Measurements from ENCODE around the gene RHBDL3. TPM values are rescaled to one million over a fixed set of nuclear protein-coding genes. Genes with fewer than 3 reads are reported as not detected.
"Not testable (repeated sequence)": the region's sequence is repeated elsewhere in the genome, so short reads cannot be mapped to it uniquely, and the experiment has no call there.

The RHBDL3 gene
- total RNA-seq, 2 donors from 2014 or later, result 0.14 TPM; not detected in 1

DNA sequence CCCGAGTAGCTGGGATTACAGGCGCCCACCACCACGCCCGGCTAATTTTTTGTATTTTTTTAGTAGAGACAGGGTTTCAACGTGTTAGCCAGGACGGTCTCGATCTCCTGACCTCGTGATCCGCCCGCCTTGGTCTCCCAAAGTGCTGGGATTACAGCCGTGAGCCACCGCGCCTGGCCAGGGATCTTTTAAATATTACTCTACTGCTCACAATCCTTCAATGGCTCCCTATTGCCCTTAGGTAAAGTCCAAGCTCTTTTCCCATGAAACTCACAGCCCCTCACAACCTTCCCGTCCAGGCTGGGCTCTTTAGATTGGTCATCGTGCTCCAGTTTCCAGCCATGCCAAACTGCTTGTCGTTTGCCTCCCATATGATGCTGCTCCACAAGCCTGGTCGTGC, 2.1 kb upstream of the RHBDL3 start:
- not testable (repeated sequence) for H3K9me3 Mint-ChIP-seq; H3K36me3 Mint-ChIP-seq; DNase-seq (ENCODE audit: low spot score in 2 of 2); H3K27ac Mint-ChIP-seq; ATAC-seq

DNA sequence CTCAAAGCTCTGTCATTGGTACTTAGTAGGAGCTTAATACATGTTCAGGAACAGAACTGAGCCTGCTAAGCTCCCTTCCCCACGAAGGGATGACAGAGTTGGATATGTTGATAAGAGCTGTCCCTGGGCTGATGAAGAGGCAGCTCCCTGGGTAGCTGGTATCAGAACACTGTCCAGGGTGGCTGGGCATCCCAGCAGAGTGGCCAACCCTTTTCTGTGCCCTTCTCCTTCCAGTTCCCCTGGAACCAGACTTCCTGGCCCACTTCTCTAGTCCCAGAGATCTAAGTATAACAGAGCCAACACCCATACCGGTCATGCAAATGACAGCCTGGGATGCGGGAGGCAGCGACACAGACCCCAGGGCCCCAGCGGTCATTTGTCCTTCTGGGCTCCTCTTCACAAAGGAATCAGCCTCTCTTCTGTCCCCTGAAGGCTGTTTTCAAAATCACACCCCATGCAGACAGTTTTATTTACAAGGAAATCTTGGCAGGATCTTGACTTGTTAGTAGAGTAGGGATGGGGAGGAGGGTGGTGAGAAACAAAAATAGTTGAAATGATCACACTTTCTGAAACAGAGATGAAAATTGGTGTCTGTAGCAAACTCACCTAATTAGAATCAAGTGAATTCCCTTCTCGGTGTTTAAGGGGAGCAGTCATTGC, 1.4 kb upstream of the RHBDL3 start:
- H3K27ac Mint-ChIP-seq, result no peak overlapping the region
- ATAC-seq (no peak), DNase-seq (ENCODE audit: low spot score in 2 of 2) (no peak)
- no peaks in the 10 kb centered on the region for H3K9me3 Mint-ChIP-seq
- H3K36me3 Mint-ChIP-seq, result no peaks in the 10 kb centered on the region

DNA sequence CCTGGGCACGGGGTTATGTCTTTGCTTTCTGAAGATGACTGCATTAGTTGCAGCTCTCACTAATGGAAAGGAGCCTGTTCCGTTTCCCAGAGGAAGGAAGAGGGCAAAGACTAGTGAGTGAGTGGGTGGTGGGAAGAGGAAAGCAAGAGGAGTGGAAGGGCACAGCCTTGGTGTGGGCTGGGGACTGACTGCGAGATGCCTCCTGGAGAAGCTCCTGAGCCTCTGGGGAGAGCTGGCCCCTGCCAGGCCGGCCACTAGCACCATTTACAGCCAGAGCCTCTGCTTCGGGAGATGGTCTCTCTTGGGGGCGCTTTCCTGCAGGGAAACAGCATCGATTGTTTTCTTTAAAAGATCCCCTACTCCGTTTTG, 825 bp upstream of the RHBDL3 start:
- Mint-ChIP-seq H3K9me3 (no peaks in the 10 kb centered on the region), H3K27ac (no peak overlapping the region), H3K36me3 (no peaks in the 10 kb centered on the region)
- ATAC-seq, result no peak
- no peak for DNase-seq (ENCODE audit: low spot score in 2 of 2)

DNA sequence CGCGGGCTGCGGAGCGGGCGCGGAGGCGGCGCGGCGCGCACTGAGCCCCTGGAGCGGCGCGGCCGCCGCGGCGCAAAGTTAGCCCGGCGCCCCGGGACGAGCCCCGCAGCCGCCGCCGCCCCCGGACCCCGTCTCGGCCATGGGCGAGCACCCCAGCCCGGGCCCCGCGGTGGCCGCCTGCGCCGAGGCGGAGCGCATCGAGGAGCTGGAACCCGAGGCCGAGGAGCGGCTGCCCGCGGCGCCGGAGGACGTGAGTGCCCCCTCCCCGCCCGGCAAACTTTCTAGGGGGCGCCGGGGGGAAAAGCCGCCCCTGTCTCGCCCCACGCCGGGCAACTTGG, 388 bp downstream of the RHBDL3 start:
- Mint-ChIP-seq H3K36me3 (no peaks in the 10 kb centered on the region), H3K27ac (no peak overlapping the region), H3K9me3 (no peaks in the 10 kb centered on the region)
- DNase-seq (ENCODE audit: low spot score in 2 of 2), result no peak
- ATAC-seq, result peak in 1 of 2 donors; percentile 19

DNA sequence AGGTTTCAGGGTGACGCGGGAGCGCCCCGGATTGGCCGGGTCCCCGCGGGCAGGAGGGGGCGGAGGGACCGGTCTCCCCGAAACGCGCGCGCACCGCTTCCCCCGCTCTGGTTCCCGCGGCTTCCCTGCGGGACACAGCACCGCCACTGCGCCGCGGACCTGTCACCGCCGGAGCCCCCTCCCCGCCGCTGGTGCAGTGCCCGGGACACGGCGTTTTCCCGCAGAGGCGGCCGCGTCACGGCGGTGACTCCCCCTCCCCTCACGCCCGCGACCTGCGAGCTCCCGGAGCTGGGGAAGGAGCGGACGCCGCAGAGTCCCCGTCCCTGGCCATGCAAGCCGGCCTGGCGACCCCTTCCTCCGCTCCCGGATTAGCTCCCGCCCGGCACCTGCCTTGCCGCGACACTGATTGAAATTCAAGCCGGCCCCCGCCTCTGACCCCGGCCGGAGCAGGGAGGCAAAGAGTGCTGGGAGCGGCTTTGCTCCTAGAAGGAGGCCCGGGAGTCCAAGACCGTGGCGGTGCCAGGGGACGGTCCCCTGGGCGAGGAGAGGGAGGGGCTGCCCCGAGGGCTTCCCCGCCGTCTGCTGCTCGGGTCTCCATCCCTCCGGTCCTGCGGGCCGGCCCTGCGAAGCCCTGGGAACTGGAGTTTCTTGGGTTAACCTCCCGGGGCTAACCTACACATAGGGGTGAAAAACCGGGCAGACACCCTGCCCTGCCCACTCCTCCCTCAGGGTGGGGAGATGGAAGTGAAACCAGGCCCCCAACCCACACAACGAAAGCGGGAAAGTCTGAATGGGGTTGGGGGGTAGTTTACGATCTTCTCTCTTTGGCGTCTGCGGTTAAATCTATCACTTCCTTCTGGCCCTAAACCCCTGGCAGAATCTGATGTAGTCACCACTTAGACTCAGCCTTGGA, 1.0 kb downstream of the RHBDL3 start:
- Mint-ChIP-seq H3K9me3 (no peaks in the 10 kb centered on the region), H3K27ac (no peak overlapping the region), H3K36me3 (no peaks in the 10 kb centered on the region)
- DNase-seq (ENCODE audit: low spot score in 2 of 2), result peak in 1 of 2 donors; percentile 25
- ATAC-seq, result peak; percentile 47 to 67

DNA sequence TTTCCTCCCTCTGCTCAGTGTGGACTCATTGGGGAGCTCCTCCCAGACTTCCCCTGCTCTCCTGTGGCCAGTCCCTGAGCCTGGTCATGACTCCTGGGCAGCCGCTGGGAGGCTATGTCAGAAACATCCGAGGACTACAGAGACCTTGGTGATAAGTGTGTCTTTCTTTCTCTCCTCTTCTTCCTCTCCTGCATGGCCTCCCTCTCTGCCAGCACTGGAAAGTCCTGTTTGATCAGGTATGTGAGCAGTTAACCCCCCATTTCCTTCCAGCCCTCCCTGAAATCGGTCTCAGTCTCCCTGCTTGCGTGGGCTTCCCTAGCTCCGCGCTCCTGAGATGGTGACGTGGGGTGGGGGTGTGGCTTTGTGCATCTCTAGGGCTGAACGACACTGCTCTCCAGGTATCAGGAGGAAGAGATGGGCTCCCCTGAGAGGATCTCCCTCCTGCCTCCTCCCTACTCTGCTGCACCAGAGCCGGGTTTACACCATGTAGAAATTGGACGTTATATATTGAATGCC, 2.1 kb downstream of the RHBDL3 start:
- Mint-ChIP-seq H3K9me3 (no peaks in the 10 kb centered on the region), H3K27ac (no peak overlapping the region), H3K36me3 (no peaks in the 10 kb centered on the region)
- peak in 1 of 2 donors; percentile 48 for ATAC-seq
- DNase-seq (ENCODE audit: low spot score in 2 of 2), result no peak

DNA sequence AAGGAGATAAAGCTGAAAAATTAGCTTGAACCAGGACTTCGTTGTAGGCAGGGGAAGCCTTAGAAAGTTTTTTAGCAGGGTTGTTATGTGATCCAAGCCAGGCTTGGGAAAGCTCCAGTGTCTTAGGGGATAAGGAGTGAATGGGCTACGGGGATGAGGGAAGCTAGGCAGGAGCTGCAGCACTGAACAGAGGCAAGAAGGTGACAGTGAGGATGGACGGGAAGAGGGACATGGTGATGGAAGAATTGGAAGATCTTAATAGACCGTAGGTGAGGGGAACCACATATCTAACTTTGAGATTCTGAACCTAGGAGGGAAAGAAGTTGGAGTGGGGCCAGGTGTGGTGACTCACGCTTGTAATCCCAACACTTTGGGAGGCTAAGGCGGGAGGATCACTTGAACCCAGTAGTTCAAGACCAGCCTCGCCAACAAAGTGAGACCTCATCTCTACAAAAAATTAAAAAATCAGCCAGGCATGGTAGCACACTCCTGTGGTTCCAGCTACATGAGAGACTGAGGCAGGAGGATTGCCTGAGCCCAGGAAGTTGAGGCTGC, 3.2 kb downstream of the RHBDL3 start:
- no peak overlapping the region for H3K27ac Mint-ChIP-seq
- H3K36me3 Mint-ChIP-seq, result no peaks in the 10 kb centered on the region
- DNase-seq (ENCODE audit: low spot score in 2 of 2) (no peak), ATAC-seq (no peak)
- no peaks in the 10 kb centered on the region for H3K9me3 Mint-ChIP-seq

DNA sequence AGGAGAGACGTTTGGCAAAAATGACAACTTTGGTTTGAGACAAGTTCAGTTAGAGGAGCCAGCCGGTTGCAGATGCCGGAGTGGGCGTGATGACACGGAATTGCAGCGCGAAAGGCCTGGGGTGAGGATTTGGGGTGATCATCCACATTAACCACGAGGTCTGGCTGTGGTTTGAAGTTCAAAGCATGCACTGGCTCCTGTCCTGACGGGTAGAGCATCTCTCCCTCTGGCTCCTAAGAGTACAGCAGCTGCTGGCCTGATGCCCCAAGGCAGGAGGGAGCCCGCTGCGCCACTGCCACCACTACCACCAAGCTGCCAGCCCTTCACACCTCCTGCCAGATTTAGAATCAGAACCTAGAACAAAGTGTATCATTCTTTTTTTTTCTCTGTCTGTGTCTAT, 3.7 kb downstream of the RHBDL3 start:
- DNase-seq (ENCODE audit: low spot score in 2 of 2) (no peak), ATAC-seq (no peak)
- Mint-ChIP-seq H3K36me3 (no peaks in the 10 kb centered on the region), H3K9me3 (no peaks in the 10 kb centered on the region), H3K27ac (no peak overlapping the region)

DNA sequence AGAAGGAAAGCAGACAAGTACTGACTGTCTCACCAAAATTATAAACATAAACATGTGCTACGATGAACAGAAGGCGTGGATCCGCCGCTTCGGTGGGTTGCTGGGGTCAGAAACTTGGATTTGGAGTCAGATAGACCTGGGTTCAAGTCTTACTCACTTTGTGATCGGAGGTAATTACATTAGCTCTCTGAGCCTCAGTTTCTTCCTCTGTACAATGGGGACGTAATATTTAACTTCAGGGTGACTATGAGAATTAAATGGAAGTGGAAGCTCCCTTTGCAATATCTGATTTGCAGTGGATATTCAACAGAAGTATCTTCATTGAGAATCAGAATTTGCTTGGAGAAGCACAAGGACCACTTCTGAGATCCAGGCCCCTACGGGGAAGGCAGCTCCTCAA, 6.2 kb downstream of the RHBDL3 start:
- ATAC-seq (no peak), DNase-seq (ENCODE audit: low spot score in 2 of 2) (no peak)
- Mint-ChIP-seq H3K9me3 (no peaks in the 10 kb centered on the region), H3K27ac (no peak overlapping the region), H3K36me3 (no peaks in the 10 kb centered on the region)

DNA sequence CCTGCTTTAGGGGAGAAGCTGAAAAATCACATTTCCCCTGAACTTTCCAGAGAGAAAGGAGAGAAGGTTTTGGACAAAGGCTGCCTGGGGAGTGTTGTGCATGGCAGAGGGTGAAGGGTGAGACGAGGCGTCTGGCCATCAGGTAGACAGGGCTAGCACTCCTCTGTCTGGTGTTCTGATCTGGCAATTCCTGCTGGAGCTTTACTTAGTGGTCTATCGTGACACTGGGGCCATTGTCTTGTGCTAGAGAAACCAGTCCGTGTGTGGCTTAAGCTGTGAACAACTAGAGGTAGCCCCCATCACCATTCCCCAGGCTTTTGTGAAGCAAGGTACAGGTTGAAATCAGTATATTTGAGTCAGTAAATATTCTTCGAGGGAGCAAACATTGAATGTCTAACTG, 8.5 kb downstream of the RHBDL3 start:
- DNase-seq (ENCODE audit: low spot score in 2 of 2), result no peak
- ATAC-seq, result no peak
- H3K27ac Mint-ChIP-seq, result no peak overlapping the region
- no peaks in the 10 kb centered on the region for H3K36me3 Mint-ChIP-seq
- H3K9me3 Mint-ChIP-seq, result no peaks in the 10 kb centered on the region

DNA sequence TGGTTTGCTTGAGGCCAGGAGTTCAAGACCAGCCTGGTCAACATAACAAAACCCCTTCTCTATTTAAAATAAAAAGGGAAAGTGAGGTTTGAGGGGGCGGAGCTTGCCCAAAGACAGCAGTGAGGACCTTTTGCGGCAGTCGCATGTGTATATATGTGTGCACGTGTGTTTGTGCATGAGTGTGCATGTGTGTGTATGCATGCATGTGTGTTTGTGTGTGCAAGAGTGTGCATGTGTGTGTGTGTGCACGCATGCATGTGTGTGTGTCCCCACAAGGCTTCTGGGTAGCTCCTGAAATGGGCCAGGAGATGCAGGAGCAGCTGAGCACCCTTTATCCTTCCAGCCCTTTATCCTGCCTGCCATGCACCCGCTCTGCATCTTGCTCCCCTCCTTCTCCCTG, 9.0 kb downstream of the RHBDL3 start:
- Mint-ChIP-seq H3K9me3 (no peaks in the 10 kb centered on the region), H3K27ac (no peak overlapping the region), H3K36me3 (no peaks in the 10 kb centered on the region)
- ATAC-seq (no peak), DNase-seq (ENCODE audit: low spot score in 2 of 2) (no peak)

DNA sequence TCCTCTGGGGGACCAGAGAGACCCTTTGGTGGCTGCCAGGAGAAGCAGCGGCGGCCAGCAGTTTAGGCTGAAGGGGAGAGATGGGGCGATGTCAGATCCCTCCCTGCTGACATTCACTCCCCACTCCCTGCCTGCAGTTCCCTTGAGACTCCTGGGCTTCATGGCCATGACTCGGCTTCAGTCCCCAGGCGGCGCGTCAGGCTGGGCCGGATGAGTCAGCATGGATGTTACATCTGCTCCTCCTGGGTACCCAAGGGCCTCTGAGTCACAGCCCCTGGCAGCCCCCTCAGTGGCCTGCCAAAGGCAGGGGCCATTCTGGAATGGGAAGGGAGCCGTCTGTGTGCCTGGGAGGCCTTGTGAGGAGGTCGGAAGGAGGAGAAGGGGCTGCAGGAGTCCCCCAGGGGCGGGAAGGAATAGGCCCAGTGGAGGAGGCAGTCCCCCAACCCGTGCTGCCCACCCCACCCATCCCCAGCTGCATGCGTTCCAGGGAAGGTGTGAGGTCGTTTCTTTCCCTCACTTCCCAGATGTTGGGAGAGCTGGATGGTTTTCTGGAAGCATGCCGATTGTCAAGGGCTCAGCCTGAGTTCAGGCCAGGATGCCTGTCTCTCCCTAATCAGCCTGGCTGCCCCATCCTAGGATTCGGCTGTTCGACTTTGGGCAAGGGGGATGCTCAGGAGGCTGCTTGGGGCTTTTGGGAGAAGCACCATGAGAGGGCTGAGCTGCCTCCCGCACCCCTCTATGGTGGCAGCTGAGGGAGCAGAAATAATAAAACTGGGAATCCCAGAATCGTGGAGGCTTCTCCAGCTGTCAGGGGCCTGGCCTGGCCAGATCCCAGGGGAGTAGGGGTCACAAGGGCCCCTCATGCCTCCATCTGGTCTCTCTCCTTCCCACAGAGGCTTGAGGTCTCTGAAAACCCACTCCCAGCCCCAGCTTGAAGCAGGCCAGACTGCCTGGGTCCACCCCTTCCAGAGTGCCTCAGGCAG, 9.7 kb downstream of the RHBDL3 start:
- ATAC-seq (no peak), DNase-seq (ENCODE audit: low spot score in 2 of 2) (no peak)
- no peak overlapping the region for H3K27ac Mint-ChIP-seq
- no peaks in the 10 kb centered on the region for H3K9me3 Mint-ChIP-seq
- no peaks in the 10 kb centered on the region for H3K36me3 Mint-ChIP-seq

DNA sequence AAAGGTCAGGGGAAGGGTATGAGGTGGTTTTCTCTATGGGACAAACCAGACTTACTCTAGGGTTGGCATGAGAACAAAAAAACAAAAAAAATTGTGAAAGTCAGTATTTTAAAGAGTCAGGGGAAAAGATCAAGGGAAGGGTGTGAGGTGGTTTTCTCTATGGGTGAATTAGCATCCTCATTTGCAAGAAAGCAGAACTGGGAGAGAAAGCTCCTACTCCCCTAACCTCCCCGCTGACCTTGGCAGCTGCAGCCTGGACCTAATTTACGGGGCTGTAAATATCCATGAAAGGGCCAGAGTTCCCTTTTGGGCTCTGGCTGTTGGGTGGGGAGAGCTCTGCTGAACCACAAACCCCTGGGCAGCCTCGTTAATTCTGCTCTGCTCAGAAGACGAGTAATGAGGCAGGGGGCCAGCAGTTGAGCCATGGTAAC, 10.6 kb downstream of the RHBDL3 start:
- Mint-ChIP-seq H3K27ac (no peak overlapping the region), H3K9me3 (no peaks in the 10 kb centered on the region), H3K36me3 (no peaks in the 10 kb centered on the region)
- no peak for ATAC-seq
- no peak for DNase-seq (ENCODE audit: low spot score in 2 of 2)

DNA sequence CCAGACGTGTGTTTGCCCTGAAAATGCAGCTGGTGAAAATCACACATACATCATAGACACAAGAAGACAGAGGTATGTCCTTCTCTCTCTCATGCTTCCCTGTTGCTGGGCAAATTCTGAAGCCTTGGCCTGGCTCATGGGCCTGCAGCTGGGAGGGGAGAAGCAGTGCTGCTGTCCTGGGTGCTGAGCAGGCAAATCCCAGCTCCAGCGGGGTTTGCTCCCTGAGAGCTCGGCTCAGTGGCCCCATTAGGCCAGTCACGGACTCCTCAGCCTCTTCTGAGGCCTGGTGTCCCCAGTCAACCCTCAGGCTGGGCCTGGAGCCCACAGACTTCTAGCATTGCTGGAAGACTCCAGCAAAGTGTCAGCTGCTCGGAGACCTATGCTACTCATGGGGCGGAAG, 11.7 kb downstream of the RHBDL3 start:
- Mint-ChIP-seq H3K36me3 (no peaks in the 10 kb centered on the region), H3K9me3 (no peaks in the 10 kb centered on the region), H3K27ac (no peak overlapping the region)
- no peak for ATAC-seq
- no peak for DNase-seq (ENCODE audit: low spot score in 2 of 2)

DNA sequence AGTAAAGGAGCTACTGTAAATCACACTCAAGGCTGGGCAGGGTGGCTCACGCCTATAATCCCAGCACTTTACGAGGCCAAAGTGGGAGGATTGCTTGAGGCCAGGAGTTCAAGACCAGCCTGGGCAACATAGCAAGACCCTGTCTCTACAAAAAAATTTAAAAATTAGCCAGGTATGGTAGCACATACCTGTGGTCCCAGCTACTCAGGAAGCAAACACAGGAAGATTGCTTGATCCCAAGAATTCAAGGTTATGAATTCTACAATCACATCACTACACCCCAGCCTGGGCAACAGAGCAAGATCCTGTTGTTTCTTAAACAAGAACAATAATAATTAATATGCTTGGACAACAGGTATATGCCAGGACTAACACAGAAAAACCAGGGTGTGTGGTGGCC, 13.2 kb downstream of the RHBDL3 start:
- no peak overlapping the region for H3K27ac Mint-ChIP-seq
- no peaks in the 10 kb centered on the region for H3K9me3 Mint-ChIP-seq
- ATAC-seq (no peak), DNase-seq (ENCODE audit: low spot score in 2 of 2) (no peak)
- no peaks in the 10 kb centered on the region for H3K36me3 Mint-ChIP-seq

DNA sequence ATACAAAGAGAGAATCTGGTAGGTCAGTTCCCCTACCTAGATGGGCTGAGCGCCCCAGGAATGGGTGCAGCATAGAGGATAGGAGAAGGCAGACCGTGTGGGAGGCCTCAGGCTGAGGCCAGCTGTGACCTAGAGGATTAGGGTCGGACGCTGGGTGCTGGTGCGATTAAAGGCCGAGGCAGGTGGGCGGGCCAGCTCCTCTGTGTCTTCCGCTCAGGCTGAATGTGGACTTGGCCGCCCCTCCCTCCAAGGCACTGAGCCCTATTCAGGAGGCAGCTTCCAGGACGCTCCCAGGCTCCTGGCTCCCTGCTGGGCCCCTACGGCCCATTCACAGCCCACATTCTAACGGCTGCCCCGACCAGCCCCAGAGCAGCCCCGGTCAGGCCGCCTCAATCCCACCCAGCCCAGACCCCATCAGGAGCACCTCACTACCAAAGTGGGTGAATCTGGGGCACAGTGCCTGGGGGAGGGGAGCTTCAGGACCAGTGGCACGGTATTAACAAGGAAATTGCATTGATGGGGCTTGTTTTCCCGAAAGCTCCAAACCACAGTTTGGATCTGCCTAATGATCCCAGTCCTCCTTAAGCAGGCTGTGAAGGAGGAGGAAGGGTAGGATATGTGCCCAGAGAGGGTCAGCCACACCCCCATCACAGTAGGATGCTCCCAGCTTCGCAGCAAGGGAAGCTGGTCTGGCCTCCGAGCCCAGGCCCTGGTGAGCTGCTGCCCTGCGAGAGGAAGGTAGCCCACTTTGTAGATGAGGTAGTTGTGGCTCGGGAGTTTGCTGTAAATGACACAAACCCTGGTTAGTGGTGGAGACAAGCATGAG, 14.5 kb downstream of the RHBDL3 start:
- no peak for ATAC-seq
- Mint-ChIP-seq H3K9me3 (no peaks in the 10 kb centered on the region), H3K36me3 (no peaks in the 10 kb centered on the region), H3K27ac (no peak overlapping the region)
- no peak for DNase-seq (ENCODE audit: low spot score in 2 of 2)
